Forelimb muscle (tissue), 1 donor: ENCODE results near the gene EGFL7. TPM values are rescaled to one million over a fixed set of nuclear protein-coding genes. Genes with fewer than 3 reads are reported as not detected.

Source experiments
- DNase-seq: peaks from one replicate; pipeline ENCODE4 v3.0.0-alpha.2; 2013; ENCODE audit warnings: low read depth
- polyA plus RNA-seq: library from polyadenylated mRNA; unstranded; fragments of 120-200 nt; gene quantifications from one replicate; pipeline ENCODE4 v1.2.1, GENCODE V29; 2013; ENCODE audit not compliant: insufficient read length

The EGFL7 gene
- polyA plus RNA-seq = 59.9 TPM

- DNase-seq = no peak
These were observed at the start of gene EGFL7 for GRCh38 chr9:136662656-136663581. TSS of gene EGFL7 (plus strand) at chr9:136662916. CDS start at chr9:136668283, 5,367 bp downstream.

- DNase-seq = no peak
These were observed 48.8 kb upstream of the EGFL7 start for GRCh38 chr9:136613824-136614371.

GRCh38 chr9:136614372-136614922 is 48.3 kb upstream of the EGFL7 start:
- no peak for DNase-seq

- DNase-seq = no peak
These were observed 47.6 kb upstream of the EGFL7 start for GRCh38 chr9:136614967-136615623.

- no peak for DNase-seq
These were observed 46.9 kb upstream of the EGFL7 start for GRCh38 chr9:136615631-136616306.

GRCh38 chr9:136616307-136616635 is 46.4 kb upstream of the EGFL7 start:
- DNase-seq = no peak

GRCh38 chr9:136616948-136617695 is 45.6 kb upstream of the EGFL7 start:
- no peak for DNase-seq

GRCh38 chr9:136617746-136618579 is 44.8 kb upstream of the EGFL7 start:
- no peak for DNase-seq

- DNase-seq = no peak
These were observed 43.9 kb upstream of the EGFL7 start for GRCh38 chr9:136618580-136619547.

GRCh38 chr9:136619742-136620440 is 42.8 kb upstream of the EGFL7 start:
- no peak for DNase-seq

GRCh38 chr9:136620441-136621018 is 42.2 kb upstream of the EGFL7 start:
- no peak for DNase-seq

- no peak for DNase-seq
These were observed 41.5 kb upstream of the EGFL7 start for GRCh38 chr9:136621019-136621733.

GRCh38 chr9:136621734-136622093 is 41.0 kb upstream of the EGFL7 start:
- no peak for DNase-seq

GRCh38 chr9:136622538-136622948 is 40.2 kb upstream of the EGFL7 start:
- no peak for DNase-seq

GRCh38 chr9:136623016-136623841 is 39.5 kb upstream of the EGFL7 start:
- no peak for DNase-seq

GRCh38 chr9:136623842-136624183 is 38.9 kb upstream of the EGFL7 start:
- no peak for DNase-seq
